HL-60 (cell line): ENCODE results near the gene SKAP2.

Experiments used
- DNase-seq, 2 experiments: peaks; one replicate each; pipeline ENCODE4 v3.0.0-alpha.2; 2010 to 2020; ENCODE audit warnings: low read depth in 1 of 2, low spot score in 1 of 2
- H3K27ac ChIP-seq: fragments of 250-450 bp; sonication (Bioruptor Pico); replicated peaks from 2 replicates; pipeline ENCODE4 v1.5.1; 2020; ENCODE audit warnings: mild to moderate bottlenecking, moderate library complexity
- H3K27me3 ChIP-seq: fragments of 250-450 bp; sonication (Bioruptor Pico); 2 replicates; pipeline ENCODE4 v1.5.1; 2021; ENCODE audit warnings: mild to moderate bottlenecking, moderate library complexity; ENCODE audit not compliant: insufficient read depth, poor library complexity, severe bottlenecking
- H3K4me3 ChIP-seq: replicated peaks from 2 replicates; pipeline ENCODE4 v1.5.1; 2011; ENCODE audit warnings: mild to moderate bottlenecking, control low read depth, low read length; ENCODE audit not compliant: insufficient read depth
- GABPA ChIP-seq: IDR thresholded peaks from 2 replicates; pipeline ENCODE4 v1.6.1; 2012; ENCODE audit warnings: low read depth
- POLR2AphosphoS5 ChIP-seq: IDR thresholded peaks from 2 replicates; pipeline ENCODE4 v1.6.1; 2012; ENCODE audit warnings: low read depth
- SPI1 ChIP-seq: IDR thresholded peaks from 2 replicates; pipeline ENCODE4 v1.6.1; 2012; ENCODE audit warnings: low read depth, mild to moderate bottlenecking, borderline replicate concordance
- TF ChIP-seq, protein P1 (sequence below): IDR thresholded peaks from 2 replicates; pipeline ENCODE4 v1.6.1; 2012; ENCODE audit warnings: low read depth; ENCODE audit not compliant: insufficient replicate concordance
- TF ChIP-seq, protein P2 (sequence below): IDR thresholded peaks from one replicate; pipeline ENCODE4 v1.5.1; 2011; ENCODE audit warnings: low read length, control low read depth, inconsistent platforms; ENCODE audit not compliant: insufficient read depth

Gene SKAP2

DNA sequence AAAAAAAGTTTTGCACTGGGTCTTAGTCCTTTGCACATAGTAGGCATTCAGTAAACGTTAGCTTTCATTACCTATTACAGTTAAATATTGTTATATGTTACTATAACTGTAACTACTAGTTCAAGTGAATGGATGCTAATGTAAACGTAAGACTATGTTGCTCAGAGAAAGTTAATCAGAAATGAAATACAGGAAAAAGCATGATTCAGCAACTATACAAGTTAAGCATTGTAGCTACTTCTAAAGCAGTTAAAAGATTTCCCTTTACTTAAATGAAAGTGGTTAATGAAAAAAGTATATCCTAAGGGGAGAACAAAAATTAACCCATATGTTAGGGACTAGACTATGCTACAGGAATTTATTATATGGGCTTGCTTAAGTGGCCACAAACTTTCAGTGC lies 121.2 kb downstream of the SKAP2 start:
- H3K4me3 ChIP-seq: no peak overlapping the region
- TF ChIP-seq SPI1: no peak
- TF ChIP-seq, protein P1, sequence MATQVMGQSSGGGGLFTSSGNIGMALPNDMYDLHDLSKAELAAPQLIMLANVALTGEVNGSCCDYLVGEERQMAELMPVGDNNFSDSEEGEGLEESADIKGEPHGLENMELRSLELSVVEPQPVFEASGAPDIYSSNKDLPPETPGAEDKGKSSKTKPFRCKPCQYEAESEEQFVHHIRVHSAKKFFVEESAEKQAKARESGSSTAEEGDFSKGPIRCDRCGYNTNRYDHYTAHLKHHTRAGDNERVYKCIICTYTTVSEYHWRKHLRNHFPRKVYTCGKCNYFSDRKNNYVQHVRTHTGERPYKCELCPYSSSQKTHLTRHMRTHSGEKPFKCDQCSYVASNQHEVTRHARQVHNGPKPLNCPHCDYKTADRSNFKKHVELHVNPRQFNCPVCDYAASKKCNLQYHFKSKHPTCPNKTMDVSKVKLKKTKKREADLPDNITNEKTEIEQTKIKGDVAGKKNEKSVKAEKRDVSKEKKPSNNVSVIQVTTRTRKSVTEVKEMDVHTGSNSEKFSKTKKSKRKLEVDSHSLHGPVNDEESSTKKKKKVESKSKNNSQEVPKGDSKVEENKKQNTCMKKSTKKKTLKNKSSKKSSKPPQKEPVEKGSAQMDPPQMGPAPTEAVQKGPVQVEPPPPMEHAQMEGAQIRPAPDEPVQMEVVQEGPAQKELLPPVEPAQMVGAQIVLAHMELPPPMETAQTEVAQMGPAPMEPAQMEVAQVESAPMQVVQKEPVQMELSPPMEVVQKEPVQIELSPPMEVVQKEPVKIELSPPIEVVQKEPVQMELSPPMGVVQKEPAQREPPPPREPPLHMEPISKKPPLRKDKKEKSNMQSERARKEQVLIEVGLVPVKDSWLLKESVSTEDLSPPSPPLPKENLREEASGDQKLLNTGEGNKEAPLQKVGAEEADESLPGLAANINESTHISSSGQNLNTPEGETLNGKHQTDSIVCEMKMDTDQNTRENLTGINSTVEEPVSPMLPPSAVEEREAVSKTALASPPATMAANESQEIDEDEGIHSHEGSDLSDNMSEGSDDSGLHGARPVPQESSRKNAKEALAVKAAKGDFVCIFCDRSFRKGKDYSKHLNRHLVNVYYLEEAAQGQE: no peak
- TF ChIP-seq, protein P2, sequence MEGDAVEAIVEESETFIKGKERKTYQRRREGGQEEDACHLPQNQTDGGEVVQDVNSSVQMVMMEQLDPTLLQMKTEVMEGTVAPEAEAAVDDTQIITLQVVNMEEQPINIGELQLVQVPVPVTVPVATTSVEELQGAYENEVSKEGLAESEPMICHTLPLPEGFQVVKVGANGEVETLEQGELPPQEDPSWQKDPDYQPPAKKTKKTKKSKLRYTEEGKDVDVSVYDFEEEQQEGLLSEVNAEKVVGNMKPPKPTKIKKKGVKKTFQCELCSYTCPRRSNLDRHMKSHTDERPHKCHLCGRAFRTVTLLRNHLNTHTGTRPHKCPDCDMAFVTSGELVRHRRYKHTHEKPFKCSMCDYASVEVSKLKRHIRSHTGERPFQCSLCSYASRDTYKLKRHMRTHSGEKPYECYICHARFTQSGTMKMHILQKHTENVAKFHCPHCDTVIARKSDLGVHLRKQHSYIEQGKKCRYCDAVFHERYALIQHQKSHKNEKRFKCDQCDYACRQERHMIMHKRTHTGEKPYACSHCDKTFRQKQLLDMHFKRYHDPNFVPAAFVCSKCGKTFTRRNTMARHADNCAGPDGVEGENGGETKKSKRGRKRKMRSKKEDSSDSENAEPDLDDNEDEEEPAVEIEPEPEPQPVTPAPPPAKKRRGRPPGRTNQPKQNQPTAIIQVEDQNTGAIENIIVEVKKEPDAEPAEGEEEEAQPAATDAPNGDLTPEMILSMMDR: no peak
- TF ChIP-seq POLR2AphosphoS5: no peak
- no peak for TF ChIP-seq GABPA
- no peak for DNase-seq
- no peak overlapping the region for H3K27ac ChIP-seq
- no peaks in the 10 kb centered on the region for H3K27me3 ChIP-seq

DNA sequence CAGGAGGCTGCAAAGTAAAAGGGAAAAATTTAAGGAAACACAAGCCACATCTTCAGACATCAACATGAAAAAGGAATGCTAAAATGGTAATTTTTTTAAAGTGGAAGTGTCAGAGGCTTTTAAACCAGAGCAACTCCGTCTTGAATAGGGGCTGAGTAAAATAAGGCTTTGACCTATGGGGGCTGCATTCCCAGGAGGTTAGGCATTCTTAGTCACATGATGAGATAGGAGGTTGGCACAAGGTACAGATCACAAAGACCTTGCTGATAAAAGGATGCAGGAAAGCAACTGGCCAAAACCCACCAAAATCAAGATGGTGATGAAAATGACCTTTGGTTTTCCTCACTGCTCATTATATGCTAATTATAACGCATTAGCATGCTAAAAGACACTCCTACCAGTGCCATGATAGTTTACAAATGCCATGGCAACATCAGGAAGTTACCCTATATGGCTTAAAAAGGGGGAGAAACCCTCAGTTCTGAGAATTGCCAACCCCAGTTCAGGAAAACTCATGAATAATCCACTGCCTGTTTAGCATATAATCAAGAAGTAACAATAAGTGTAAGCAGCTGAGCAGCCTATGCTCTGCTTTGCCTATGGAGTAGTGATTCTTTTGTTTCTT lies 128.3 kb downstream of the SKAP2 start:
- no peak for TF ChIP-seq GABPA
- TF ChIP-seq POLR2AphosphoS5: no peak
- no peak for TF ChIP-seq SPI1
- TF ChIP-seq, protein P2: no peak
- TF ChIP-seq, protein P1: no peak
- DNase-seq: no peak
- Histone ChIP-seq H3K4me3 (no peak overlapping the region), H3K27me3 (no peaks in the 10 kb centered on the region), H3K27ac (no peak overlapping the region)

DNA sequence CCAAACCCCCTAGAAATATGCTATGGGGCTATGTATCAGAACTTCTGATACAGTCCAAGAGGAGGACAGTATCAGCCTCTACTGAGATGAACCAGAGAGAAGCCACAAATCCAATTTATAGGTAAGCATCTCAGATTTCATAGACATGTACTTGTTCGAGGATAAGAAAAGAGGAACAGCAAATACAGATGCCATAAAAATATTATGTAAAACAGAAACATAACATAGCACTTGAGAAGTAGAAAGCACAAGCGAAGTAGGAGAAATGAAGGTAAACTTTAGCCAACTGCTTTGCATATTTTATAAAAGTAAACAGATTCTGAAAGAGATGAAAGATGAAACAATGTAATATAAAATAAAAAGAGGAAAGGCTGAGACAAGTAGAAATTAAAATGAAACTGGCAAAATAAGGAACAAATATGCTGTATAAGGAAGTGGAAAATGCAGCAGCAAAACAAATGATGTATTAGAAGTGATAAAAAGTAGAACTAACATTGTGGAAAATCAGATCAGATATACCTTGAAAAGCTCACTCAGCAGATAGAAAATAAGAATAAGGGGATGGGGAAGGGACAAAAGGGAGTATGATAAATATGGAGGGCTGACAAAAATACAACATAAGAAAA lies 135.1 kb downstream of the SKAP2 start:
- Histone ChIP-seq H3K27me3 (no peaks in the 10 kb centered on the region), H3K4me3 (no peak overlapping the region), H3K27ac (no peak overlapping the region)
- TF ChIP-seq SPI1: peak; percentile 55
- TF ChIP-seq, protein P2: no peak
- no peak for DNase-seq
